ENCODE data around the gene ZNF286A. TPM values are rescaled to one million over a fixed set of nuclear protein-coding genes. Genes with fewer than 3 reads are reported as not detected.
"Not testable (repeated sequence)": the region's sequence is repeated elsewhere in the genome, so short reads cannot be mapped to it uniquely, and the experiment has no call there.

Gene ZNF286A
- total and polyA plus RNA-seq, 7 donors: 6.0 to 25.7 (median 14.4) TPM

GRCh38 chr17:15652960-15653359, 46.6 kb upstream of the ZNF286A start:
- 90 to 93% methylated on average over 6 of the region's 6 CpGs for WGBS, 2 donors
- Histone ChIP-seq H3K4me1 (peaks cover 0 to 34% (median 21%) of the 10 kb centered on the region in 4 donors), H3K9me3 (no peaks in the 10 kb centered on the region), H3K4me3 (no peak overlapping the region), H3K27me3 (no peaks in the 10 kb centered on the region), H3K27ac (no peak overlapping the region), H3K36me3 (no peaks in the 10 kb centered on the region)
- TF ChIP-seq POLR2A (IDR thresholded peaks at IDR 0.05): no peak
- no peak for TF ChIP-seq CTCF (IDR thresholded peaks at IDR 0.05)
- no peak for TF ChIP-seq EP300 (IDR thresholded peaks at IDR 0.05)
- TF ChIP-seq POLR2AphosphoS5 (IDR thresholded peaks at IDR 0.05): no peak
- no peak for DNase-seq
- intact Hi-C loops (cut with DNase I): no loop called here

GRCh38 chr17:15654401-15654800, 45.2 kb upstream of the ZNF286A start:
- WGBS, 2 donors: 86 to 90% methylated on average over 3 of the region's 3 CpGs
- H3K4me1 ChIP-seq: peaks cover 0 to 25% (median 19%) of the 10 kb centered on the region in 4 donors
- H3K27me3 ChIP-seq; H3K4me3 ChIP-seq; H3K9me3 ChIP-seq; H3K27ac ChIP-seq; H3K36me3 ChIP-seq; intact Hi-C loops (cut with DNase I); DNase-seq: not testable (repeated sequence)

GRCh38 chr17:15654886-15655561, 44.5 kb upstream of the ZNF286A start:
- Histone ChIP-seq H3K27me3 (no peaks in the 10 kb centered on the region), H3K9me3 (no peaks in the 10 kb centered on the region), H3K4me1 (peaks cover 0 to 18% (median 15%) of the 10 kb centered on the region in 4 donors), H3K36me3 (no peaks in the 10 kb centered on the region), H3K27ac (no peak overlapping the region), H3K4me3 (no peak overlapping the region)
- TF ChIP-seq POLR2A (IDR thresholded peaks at IDR 0.05) (no peak), EP300 (IDR thresholded peaks at IDR 0.05) (no peak), CTCF (IDR thresholded peaks at IDR 0.05) (no peak), POLR2AphosphoS5 (IDR thresholded peaks at IDR 0.05) (no peak)
- 57 to 68% methylated on average over 3 of the region's 3 CpGs for WGBS, 2 donors
- intact Hi-C loops (cut with DNase I): no loop called here
- DNase-seq: no peak

- Histone ChIP-seq H3K4me3 (no peak overlapping the region), H3K9me3 (no peaks in the 10 kb centered on the region), H3K4me1 (no peaks in the 10 kb centered on the region), H3K36me3 (no peaks in the 10 kb centered on the region), H3K27me3 (no peaks in the 10 kb centered on the region), H3K27ac (no peak overlapping the region)
- intact Hi-C loops (cut with DNase I): no loop called here
- TF ChIP-seq POLR2AphosphoS5 (IDR thresholded peaks at IDR 0.05): no peak
- TF ChIP-seq CTCF (IDR thresholded peaks at IDR 0.05): no peak
- TF ChIP-seq POLR2A (IDR thresholded peaks at IDR 0.05): no peak
- no peak for TF ChIP-seq EP300 (IDR thresholded peaks at IDR 0.05)
- DNase-seq: no peak
Observed at GRCh38 chr17:15657868-15658267, 41.7 kb upstream of the ZNF286A start.

GRCh38 chr17:15658296-15658695, 41.3 kb upstream of the ZNF286A start:
- Histone ChIP-seq H3K27ac (no peak overlapping the region), H3K9me3 (no peaks in the 10 kb centered on the region), H3K36me3 (no peaks in the 10 kb centered on the region), H3K4me3 (no peak overlapping the region), H3K27me3 (no peaks in the 10 kb centered on the region), H3K4me1 (no peaks in the 10 kb centered on the region)
- TF ChIP-seq POLR2AphosphoS5 (IDR thresholded peaks at IDR 0.05): no peak
- TF ChIP-seq POLR2A (IDR thresholded peaks at IDR 0.05): no peak
- no peak for TF ChIP-seq EP300 (IDR thresholded peaks at IDR 0.05)
- no peak for TF ChIP-seq CTCF (IDR thresholded peaks at IDR 0.05)
- no peak for DNase-seq
- 76 to 89% methylated on average over 3 of the region's 3 CpGs for WGBS, 2 donors
- intact Hi-C loops (cut with DNase I): no loop called here
